Hematopoietic multipotent progenitor cell treated with erythropoietin and hydrocortisone succinate and interleukin-3 and kit ligand, for 8 days (in vitro differentiated cells): ENCODE results near the gene NUTM1.

Experiments used
- DNase-seq: peaks from one replicate; pipeline ENCODE4 v3.0.0-alpha.2; 2015

The NUTM1 gene

GRCh38 chr15:34342737-34343575 lies at the start of gene NUTM1, which contains the start of gene NOP10:
Gene NUTM1 (plus strand): TSS chr15:34343315. CDS start chr15:34343697, 382 bp downstream.
Gene NOP10 (minus strand): TSS chr15:34343136. CDS start chr15:34343073, 63 bp downstream.
- DNase-seq = peak; percentile 96

- DNase-seq = no peak
Observed at GRCh38 chr15:34297059-34297458, 46.1 kb upstream of the NUTM1 start.

- no peak for DNase-seq
Observed at GRCh38 chr15:34301058-34301457, 42.1 kb upstream of the NUTM1 start.

- no peak for DNase-seq
Observed at GRCh38 chr15:34304613-34305012, 38.5 kb upstream of the NUTM1 start.

- peak; percentile 86 for DNase-seq
Observed at GRCh38 chr15:34311563-34311962, 31.6 kb upstream of the NUTM1 start.

GRCh38 chr15:34314491-34315490 lies 28.3 kb upstream of the NUTM1 start:
- peak; percentile 67 for DNase-seq

GRCh38 chr15:34318277-34319079 lies 24.6 kb upstream of the NUTM1 start:
- peak; percentile 83 for DNase-seq

- DNase-seq = no peak
Observed at GRCh38 chr15:34323217-34323616, 19.9 kb upstream of the NUTM1 start.

GRCh38 chr15:34324933-34325332 lies 18.2 kb upstream of the NUTM1 start:
- no peak for DNase-seq

- DNase-seq = no peak
Observed at GRCh38 chr15:34325368-34325767, 17.7 kb upstream of the NUTM1 start.

- DNase-seq = no peak
Observed at GRCh38 chr15:34327906-34328305, 15.2 kb upstream of the NUTM1 start.

- no peak for DNase-seq
Observed at GRCh38 chr15:34329006-34329405, 14.1 kb upstream of the NUTM1 start.

GRCh38 chr15:34330279-34330678 lies 12.8 kb upstream of the NUTM1 start:
- DNase-seq = no peak

- DNase-seq = peak; percentile 95
Observed at GRCh38 chr15:34331809-34332208, 11.3 kb upstream of the NUTM1 start.

GRCh38 chr15:34332553-34333120 lies 10.5 kb upstream of the NUTM1 start:
- DNase-seq = peak; percentile 48

- no peak for DNase-seq
Observed at GRCh38 chr15:34334672-34335071, 8.4 kb upstream of the NUTM1 start.

- DNase-seq = peak; percentile 59
Observed at GRCh38 chr15:34335176-34336032, 7.7 kb upstream of the NUTM1 start.

GRCh38 chr15:34336231-34336990 lies 6.7 kb upstream of the NUTM1 start:
- DNase-seq = peak; percentile 55

- DNase-seq = peak; percentile 49
Observed at GRCh38 chr15:34336991-34337556, 6.0 kb upstream of the NUTM1 start.
